Astrocyte (in vitro differentiated cells and primary cell): ENCODE data around the gene DOCK6.

Experiments used
- EZH2 ChIP-seq: IDR thresholded peaks from 2 replicates; pipeline ENCODE4 v1.6.1; 2012; ENCODE audit warnings: mild to moderate bottlenecking, low read length, inconsistent platforms; ENCODE audit not compliant: insufficient read depth
- TF ChIP-seq, protein P1 (sequence below): IDR thresholded peaks from 2 replicates; pipeline ENCODE4 v1.5.1; 2011; ENCODE audit warnings: low read depth, mild to moderate bottlenecking, inconsistent platforms, low read length, moderate library complexity; ENCODE audit not compliant: insufficient read depth

DNA sequence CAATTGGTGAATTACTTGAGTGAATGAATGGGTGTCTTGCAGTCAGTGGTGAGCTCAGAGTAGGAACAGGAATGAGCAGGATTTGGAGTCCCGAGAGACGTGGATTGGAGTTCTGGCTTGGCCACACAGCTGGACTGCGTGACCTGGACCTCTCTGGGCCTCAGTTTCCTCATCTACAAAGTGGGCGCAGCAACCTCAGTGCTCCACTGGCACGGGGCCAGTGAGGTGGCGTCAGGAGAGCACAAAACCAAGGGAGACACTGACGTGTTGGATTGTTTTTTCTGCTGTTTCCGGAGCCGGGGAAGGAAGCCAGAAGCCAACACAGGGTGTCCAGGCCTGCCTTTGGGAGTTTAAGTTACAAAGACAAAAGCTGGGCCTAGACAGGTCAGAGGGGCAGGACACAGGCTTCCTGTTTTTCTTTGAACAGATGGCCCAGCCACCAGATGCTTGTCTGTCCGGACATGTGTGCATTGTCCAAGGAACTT is 6.5 kb upstream of the DOCK6 start:
- TF ChIP-seq, protein P1, sequence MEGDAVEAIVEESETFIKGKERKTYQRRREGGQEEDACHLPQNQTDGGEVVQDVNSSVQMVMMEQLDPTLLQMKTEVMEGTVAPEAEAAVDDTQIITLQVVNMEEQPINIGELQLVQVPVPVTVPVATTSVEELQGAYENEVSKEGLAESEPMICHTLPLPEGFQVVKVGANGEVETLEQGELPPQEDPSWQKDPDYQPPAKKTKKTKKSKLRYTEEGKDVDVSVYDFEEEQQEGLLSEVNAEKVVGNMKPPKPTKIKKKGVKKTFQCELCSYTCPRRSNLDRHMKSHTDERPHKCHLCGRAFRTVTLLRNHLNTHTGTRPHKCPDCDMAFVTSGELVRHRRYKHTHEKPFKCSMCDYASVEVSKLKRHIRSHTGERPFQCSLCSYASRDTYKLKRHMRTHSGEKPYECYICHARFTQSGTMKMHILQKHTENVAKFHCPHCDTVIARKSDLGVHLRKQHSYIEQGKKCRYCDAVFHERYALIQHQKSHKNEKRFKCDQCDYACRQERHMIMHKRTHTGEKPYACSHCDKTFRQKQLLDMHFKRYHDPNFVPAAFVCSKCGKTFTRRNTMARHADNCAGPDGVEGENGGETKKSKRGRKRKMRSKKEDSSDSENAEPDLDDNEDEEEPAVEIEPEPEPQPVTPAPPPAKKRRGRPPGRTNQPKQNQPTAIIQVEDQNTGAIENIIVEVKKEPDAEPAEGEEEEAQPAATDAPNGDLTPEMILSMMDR = no peak
- TF ChIP-seq EZH2 = no peak
